BLaER1 (cell line): ENCODE results near the gene MBD5.

Experiments
- H3K27ac ChIP-seq: shearing (Covaris generic); formaldehyde crosslinking; 2 replicates; pipeline ENCODE4 v1.8.1; 2022
- H3K27me3 ChIP-seq: shearing (Covaris generic); formaldehyde crosslinking; 2 replicates; pipeline ENCODE4 v1.8.1; 2022
- H3K36me3 ChIP-seq: shearing (Covaris generic); formaldehyde crosslinking; 2 replicates; pipeline ENCODE4 v1.8.1; 2022
- H3K4me1 ChIP-seq: shearing (Covaris generic); formaldehyde crosslinking; 2 replicates; pipeline ENCODE4 v1.8.1; 2022
- H3K4me2 ChIP-seq: shearing (Covaris generic); formaldehyde crosslinking; 2 replicates; pipeline ENCODE4 v1.8.1; 2022
- H3K4me3 ChIP-seq: shearing (Covaris generic); formaldehyde crosslinking; 2 replicates; pipeline ENCODE4 v1.8.1; 2022
- H3K9ac ChIP-seq: shearing (Covaris generic); formaldehyde crosslinking; 2 replicates; pipeline ENCODE4 v1.8.1; 2022
- H3K9me3 ChIP-seq: shearing (Covaris generic); formaldehyde crosslinking; 2 replicates; pipeline ENCODE4 v1.8.1; 2022
- H4K20me1 ChIP-seq: shearing (Covaris generic); formaldehyde crosslinking; 2 replicates; pipeline ENCODE4 v1.8.1; 2022
- Cebpa-rat ChIP-seq: shearing (Covaris generic); IDR thresholded peaks from 2 replicates; pipeline ENCODE4 v1.8.1; 2022

Gene MBD5

GRCh38 chr2:148046802-148047201, 25.9 kb downstream of the MBD5 start:
- H3K4me2 ChIP-seq = no peak overlapping the region
- TF ChIP-seq Cebpa-rat = no peak
- no peak overlapping the region for H3K27ac ChIP-seq
- H3K9ac ChIP-seq = no peak overlapping the region
- H3K9me3 ChIP-seq = no peaks in the 10 kb centered on the region
- H3K27me3 ChIP-seq = no peaks in the 10 kb centered on the region
- peaks cover 33% of the 10 kb centered on the region for H4K20me1 ChIP-seq
- no peaks in the 10 kb centered on the region for H3K36me3 ChIP-seq
- H3K4me3 ChIP-seq = no peak overlapping the region
- H3K4me1 ChIP-seq = peaks cover 19% of the 10 kb centered on the region

- Histone ChIP-seq H3K4me1 (peaks cover 19% of the 10 kb centered on the region), H3K36me3 (0 out of 2 replicates have a peak, but pooled peaks cover 3% of the 10 kb centered on the region), H3K27me3 (no peaks in the 10 kb centered on the region), H3K9me3 (peaks cover 11% of the 10 kb centered on the region; the same call in 1 of the 2 replicates), H3K27ac (no peak overlapping the region), H3K9ac (no peak overlapping the region), H3K4me3 (no peak overlapping the region), H4K20me1 (peaks cover 33% of the 10 kb centered on the region), H3K4me2 (peak overlapping the region; percentile 41)
- TF ChIP-seq Cebpa-rat = no peak
Observed at GRCh38 chr2:148048475-148049221, 27.8 kb downstream of the MBD5 start.

DNA sequence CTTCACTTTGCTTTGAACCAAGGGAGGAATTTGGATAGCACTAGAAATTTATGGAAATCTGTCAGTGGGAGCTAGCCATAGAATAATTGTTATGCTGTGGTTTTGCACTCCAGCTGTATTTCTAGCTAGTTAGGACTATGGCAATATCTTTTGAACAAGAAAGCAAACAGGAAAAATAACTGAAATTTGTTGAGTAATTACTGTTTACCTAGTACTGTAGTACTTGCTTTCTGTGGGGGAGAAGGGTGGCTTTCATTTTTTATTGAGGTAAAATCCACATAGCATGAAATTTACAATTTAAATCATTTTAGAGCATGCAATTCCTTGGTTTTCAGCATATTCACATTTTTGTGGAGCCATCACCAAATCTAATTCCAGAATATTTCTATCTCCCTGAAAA, 28.4 kb downstream of the MBD5 start:
- H3K36me3 ChIP-seq = peaks cover 8% of the 10 kb centered on the region
- TF ChIP-seq Cebpa-rat = no peak
- peaks cover 33% of the 10 kb centered on the region for H4K20me1 ChIP-seq
- H3K9ac ChIP-seq = no peak overlapping the region
- peak overlapping the region; percentile 41 for H3K4me2 ChIP-seq
- H3K4me3 ChIP-seq = no peak overlapping the region
- H3K4me1 ChIP-seq = peaks cover 19% of the 10 kb centered on the region
- H3K27me3 ChIP-seq = no peaks in the 10 kb centered on the region
- peaks cover 11% of the 10 kb centered on the region; the same call in 1 of the 2 replicates for H3K9me3 ChIP-seq
- no peak overlapping the region for H3K27ac ChIP-seq

DNA sequence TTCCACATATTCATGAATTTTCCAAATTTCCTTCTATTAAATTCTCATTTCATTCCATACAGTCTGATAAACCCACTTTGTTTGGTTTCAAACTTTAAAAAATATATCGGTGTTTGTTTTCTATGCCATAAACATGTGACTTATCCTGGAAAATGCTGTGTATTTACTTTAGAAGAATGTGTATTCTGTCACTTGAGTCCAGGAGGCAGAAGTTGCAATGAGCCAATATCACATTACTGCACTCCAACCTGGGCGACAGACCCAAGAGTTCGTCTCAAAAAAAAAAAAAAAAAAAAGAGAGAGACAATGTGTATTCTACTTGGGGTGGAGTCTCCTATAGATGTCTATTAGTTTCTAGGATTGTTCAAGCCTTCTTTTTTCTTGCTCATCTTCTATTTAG, 31.8 kb downstream of the MBD5 start:
- Histone ChIP-seq H3K36me3 (peaks cover 8% of the 10 kb centered on the region), H3K4me2 (no peak overlapping the region), H3K27ac (no peak overlapping the region), H3K4me1 (peaks cover 17% of the 10 kb centered on the region), H3K27me3 (no peaks in the 10 kb centered on the region), H3K9me3 (peaks cover 11% of the 10 kb centered on the region; the same call in 1 of the 2 replicates), H3K4me3 (no peak overlapping the region), H3K9ac (no peak overlapping the region), H4K20me1 (peaks cover 19% of the 10 kb centered on the region)
- no peak for TF ChIP-seq Cebpa-rat

DNA sequence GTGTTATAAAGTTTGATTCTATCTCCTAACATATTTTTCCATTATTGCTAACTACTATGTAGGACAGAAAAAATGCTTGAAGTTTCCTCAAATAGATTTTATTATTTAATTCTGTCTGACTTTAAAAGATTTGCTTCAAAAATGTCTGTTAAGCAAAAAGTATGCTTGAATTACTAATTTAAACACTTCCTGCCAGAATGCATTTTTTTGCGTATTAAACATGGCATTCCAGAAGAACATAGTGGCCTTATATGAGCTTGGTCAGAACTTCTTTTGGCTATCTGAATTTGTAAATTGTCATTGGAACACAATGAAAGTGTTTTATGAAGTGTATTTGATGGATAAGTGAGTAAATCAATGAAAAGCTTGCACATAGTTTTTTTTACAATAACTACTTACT, 37.8 kb downstream of the MBD5 start:
- Histone ChIP-seq H3K27ac (no peak overlapping the region), H3K9ac (no peak overlapping the region), H3K4me1 (no peaks in the 10 kb centered on the region), H3K36me3 (peaks cover 9% of the 10 kb centered on the region), H3K4me3 (no peak overlapping the region), H3K4me2 (no peak overlapping the region), H4K20me1 (no peaks in the 10 kb centered on the region), H3K27me3 (no peaks in the 10 kb centered on the region), H3K9me3 (no peaks in the 10 kb centered on the region)
- TF ChIP-seq Cebpa-rat = no peak

- no peak for TF ChIP-seq Cebpa-rat
Observed at GRCh38 chr2:148063633-148064032, 42.7 kb downstream of the MBD5 start.

DNA sequence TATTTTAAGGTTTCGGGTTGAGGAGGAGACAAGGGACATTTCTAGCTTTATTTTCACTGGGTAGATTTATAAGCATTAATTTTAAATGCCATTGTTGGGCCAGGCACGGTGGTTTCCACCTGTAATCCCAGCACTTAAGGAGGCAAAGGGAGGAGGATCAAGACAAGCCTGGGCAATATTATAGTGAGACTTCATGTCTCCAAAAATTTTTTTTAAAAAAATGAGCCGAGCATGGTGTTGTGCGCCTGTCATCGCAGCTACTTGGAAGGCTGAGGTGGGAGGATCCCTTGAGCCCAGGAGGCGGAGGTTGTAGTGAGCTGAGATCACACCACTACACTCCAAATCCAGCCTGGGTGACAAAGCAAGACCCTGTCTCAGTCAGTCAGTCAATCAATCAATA, 45.0 kb downstream of the MBD5 start:
- Histone ChIP-seq H4K20me1 (no peaks in the 10 kb centered on the region), H3K4me2 (no peak overlapping the region), H3K9me3 (no peaks in the 10 kb centered on the region), H3K27ac (no peak overlapping the region), H3K36me3 (no peaks in the 10 kb centered on the region), H3K9ac (no peak overlapping the region), H3K4me1 (no peaks in the 10 kb centered on the region), H3K4me3 (no peak overlapping the region), H3K27me3 (no peaks in the 10 kb centered on the region)
- TF ChIP-seq Cebpa-rat = no peak

More at GRCh38 chr2:148063633-148064032, 42.7 kb downstream of the MBD5 start:
- Histone ChIP-seq H3K9ac (no peak overlapping the region), H4K20me1 (no peaks in the 10 kb centered on the region), H3K27ac (no peak overlapping the region), H3K4me2 (no peak overlapping the region), H3K4me3 (no peak overlapping the region), H3K4me1 (no peaks in the 10 kb centered on the region), H3K9me3 (no peaks in the 10 kb centered on the region), H3K36me3 (0 out of 2 replicates have a peak, but pooled peaks cover 4% of the 10 kb centered on the region), H3K27me3 (no peaks in the 10 kb centered on the region)

- H3K9ac ChIP-seq = no peak overlapping the region
- no peaks in the 10 kb centered on the region for H3K27me3 ChIP-seq
- no peak overlapping the region for H3K4me2 ChIP-seq
- no peaks in the 10 kb centered on the region for H3K9me3 ChIP-seq
- H3K4me3 ChIP-seq = no peak overlapping the region
- H3K27ac ChIP-seq = no peak overlapping the region
- TF ChIP-seq Cebpa-rat = no peak
- H4K20me1 ChIP-seq = no peaks in the 10 kb centered on the region
- H3K4me1 ChIP-seq = no peaks in the 10 kb centered on the region
- no peaks in the 10 kb centered on the region for H3K36me3 ChIP-seq
Observed at GRCh38 chr2:148067801-148068200, 46.9 kb downstream of the MBD5 start.

DNA sequence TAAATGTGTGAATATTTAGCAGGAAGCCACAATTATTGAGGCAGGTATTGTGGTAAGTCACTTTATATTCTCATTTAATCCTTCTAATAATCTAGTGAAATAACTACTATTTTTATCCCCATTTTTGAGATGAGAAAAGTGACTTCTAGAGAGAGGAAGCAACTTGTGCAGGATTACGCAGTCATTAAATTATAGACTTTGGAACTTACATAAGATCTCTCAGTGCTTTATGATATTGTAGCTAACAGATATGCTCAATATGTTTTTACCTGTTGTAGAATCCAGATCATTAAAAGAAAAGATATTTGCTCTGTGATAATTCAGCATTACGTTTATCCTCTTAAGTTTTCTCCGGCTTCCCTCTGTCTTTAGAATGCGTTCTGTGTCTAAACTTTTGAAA, 50.5 kb downstream of the MBD5 start:
- Histone ChIP-seq H3K4me2 (no peak overlapping the region), H3K9ac (no peak overlapping the region), H3K4me3 (no peak overlapping the region), H3K27me3 (no peaks in the 10 kb centered on the region), H3K9me3 (no peaks in the 10 kb centered on the region), H3K36me3 (no peaks in the 10 kb centered on the region), H3K4me1 (no peaks in the 10 kb centered on the region), H3K27ac (no peak overlapping the region), H4K20me1 (no peaks in the 10 kb centered on the region)
- no peak for TF ChIP-seq Cebpa-rat

GRCh38 chr2:148096012-148096411, 75.1 kb downstream of the MBD5 start:
- Histone ChIP-seq H3K4me2 (no peak overlapping the region), H3K4me1 (no peaks in the 10 kb centered on the region), H3K9ac (no peak overlapping the region), H4K20me1 (no peaks in the 10 kb centered on the region), H3K36me3 (no peaks in the 10 kb centered on the region), H3K9me3 (no peaks in the 10 kb centered on the region), H3K27me3 (no peaks in the 10 kb centered on the region), H3K4me3 (no peak overlapping the region), H3K27ac (no peak overlapping the region)
- TF ChIP-seq Cebpa-rat = no peak
